Lower leg skin (tissue), 4 donors: Measurements from ENCODE around the gene ABCG5. TPM values are rescaled to one million over a fixed set of nuclear protein-coding genes. Genes with fewer than 3 reads are reported as not detected.

Source experiments
- DNase-seq, 2 donors: peaks; one replicate each; pipeline ENCODE4 v3.0.0-alpha.2; 2019; ENCODE audit warnings: low spot score in 2 of 2
- H3K4me3 ChIP-seq: fragments of 200-600 bp; sonication (generic); 2 replicates; pipeline ENCODE4 v1.5.1; 2017; ENCODE audit warnings: mild to moderate bottlenecking, low read depth; ENCODE audit not compliant: poor library complexity, severe bottlenecking
- CTCF ChIP-seq, 3 donors: fragments of 450-650 bp; IDR thresholded peaks; one replicate each; pipeline ENCODE4 v1.5.1; 2016; ENCODE audit warnings: antibody characterized with exemption in 3 of 3, mild to moderate bottlenecking in 3 of 3, moderate library complexity in 2 of 3
- POLR2A ChIP-seq, 2 donors: fragments of 450-650 bp; IDR thresholded peaks; one replicate each; pipeline ENCODE4 v1.6.1; 2016 to 2017; ENCODE audit warnings: antibody characterized with exemption in 2 of 2, mild to moderate bottlenecking in 1 of 2, moderate library complexity in 1 of 2
- WGBS, 2 donors: methylation state at CpG; one replicate each; pipeline ENCODE4 v1.1.5; 2018; 5-methylcytosine and 5-hydroxymethylcytosine counted together
- intact Hi-C: fragments of 100-400 bp; cut with DNase I; formaldehyde crosslinking; loops from one replicate; pipeline ENCODE4 v1.15.0; 2023; ENCODE audit warnings: low total_unique reads
- total RNA-seq, 4 donors: library from RNA; depleted of rRNA; stranded (reverse); fragments of >200 nt; gene quantifications; one replicate each; pipeline ENCODE4 v1.1.0, GENCODE V29; 2016

Gene ABCG5
- total RNA-seq, 4 donors from 2014 or later, result not detected

- DNase-seq, result no peak
- intact Hi-C loops, result no loop called here
- 96 to 97% methylated on average over 8 of the region's 8 CpGs for WGBS, 2 donors
- no peak for TF ChIP-seq CTCF (IDR thresholded peaks at IDR 0.05)
- TF ChIP-seq POLR2A (IDR thresholded peaks at IDR 0.05), result no peak
- H3K4me3 ChIP-seq, result no peak overlapping the region
Measured at GRCh38 chr2:43777306-43777926, 61.2 kb downstream of the ABCG5 start.

GRCh38 chr2:43776324-43776723, 62.3 kb downstream of the ABCG5 start:
- no peak overlapping the region for H3K4me3 ChIP-seq
- no peak for DNase-seq
- intact Hi-C loops, result no loop called here
- 88 to 89% methylated on average over 1 of the region's 1 CpG for WGBS, 2 donors
- TF ChIP-seq POLR2A (IDR thresholded peaks at IDR 0.05) (no peak), CTCF (IDR thresholded peaks at IDR 0.05) (no peak)

GRCh38 chr2:43774617-43775016, 64.0 kb downstream of the ABCG5 start:
- intact Hi-C loops, result no loop called here
- H3K4me3 ChIP-seq, result peak overlapping the region; percentile 71
- no peak for TF ChIP-seq CTCF (IDR thresholded peaks at IDR 0.05)
- TF ChIP-seq POLR2A (IDR thresholded peaks at IDR 0.05), result no peak
- 22 to 25% methylated on average over 7 of the region's 7 CpGs for WGBS, 2 donors
- DNase-seq, result no peak

- 0% methylated on average over 25 to 31 of the region's 31 CpGs for WGBS, 2 donors
- DNase-seq, result peak; percentile 89 to 97
- intact Hi-C loops, result no loop called here
- peak within 1 kb of the TSS; percentile 71 for H3K4me3 ChIP-seq
- TF ChIP-seq CTCF (IDR thresholded peaks at IDR 0.05) (no peak), POLR2A (IDR thresholded peaks at IDR 0.05) (no peak)
Measured at GRCh38 chr2:43773876-43774613, 64.6 kb downstream of the ABCG5 start, which contains the start of gene DYNC2LI1. Gene DYNC2LI1, plus strand, starts transcription at chr2:43774039. Its CDS starts 100 bp downstream, at chr2:43774139.

- TF ChIP-seq POLR2A (IDR thresholded peaks at IDR 0.05) (no peak), CTCF (IDR thresholded peaks at IDR 0.05) (no peak)
- intact Hi-C loops, result loop anchor here (5.0 kb wide), 1 partner anchor 319 kb away; no protein-coding TSS in a partner anchor
- WGBS, 2 donors, result 75% methylated on average over 4 of the region's 4 CpGs
- no peak overlapping the region for H3K4me3 ChIP-seq
- no peak for DNase-seq
Measured at GRCh38 chr2:43766006-43766405, 72.6 kb downstream of the ABCG5 start.
